GM04503 (cell line): ENCODE measurements around the gene SLC37A2.
"Not testable (repeated sequence)": the region's sequence is repeated elsewhere in the genome, so short reads cannot be mapped to it uniquely, and the experiment has no call there.

ENCODE experiments used
- DNase-seq: peaks from one replicate; pipeline ENCODE4 v3.0.0-alpha.2; 2012; ENCODE audit warnings: low read depth

The SLC37A2 gene

GRCh38 chr11:125062931-125063428 lies at the start of gene SLC37A2:
Gene SLC37A2 (plus strand): TSS chr11:125063305. CDS start chr11:125063368, 63 bp downstream.
- DNase-seq = no peak

- no peak for DNase-seq
Measured at GRCh38 chr11:125016413-125016812, 46.7 kb upstream of the SLC37A2 start.

GRCh38 chr11:125020342-125020741 lies 42.8 kb upstream of the SLC37A2 start:
- no peak for DNase-seq

- DNase-seq = no peak
Measured at GRCh38 chr11:125022551-125022950, 40.6 kb upstream of the SLC37A2 start.

- no peak for DNase-seq
Measured at GRCh38 chr11:125025968-125026367, 37.1 kb upstream of the SLC37A2 start.

- not testable (repeated sequence) for DNase-seq
Measured at GRCh38 chr11:125029431-125029830, 33.7 kb upstream of the SLC37A2 start.

- DNase-seq = peak; percentile 61
Measured at GRCh38 chr11:125036933-125037332, 26.2 kb upstream of the SLC37A2 start.

- no peak for DNase-seq
Measured at GRCh38 chr11:125049164-125049792, 13.8 kb upstream of the SLC37A2 start.

- no peak for DNase-seq
Measured at GRCh38 chr11:125052047-125052446, 11.1 kb upstream of the SLC37A2 start.

- no peak for DNase-seq
Measured at GRCh38 chr11:125053167-125053566, 9.9 kb upstream of the SLC37A2 start.

- no peak for DNase-seq
Measured at GRCh38 chr11:125055107-125055715, 7.9 kb upstream of the SLC37A2 start.

- not testable (repeated sequence) for DNase-seq
Measured at GRCh38 chr11:125056111-125056510, 7.0 kb upstream of the SLC37A2 start.

GRCh38 chr11:125056931-125057692 lies 6.0 kb upstream of the SLC37A2 start:
- no peak for DNase-seq

GRCh38 chr11:125057693-125058016 lies 5.5 kb upstream of the SLC37A2 start:
- DNase-seq = no peak

GRCh38 chr11:125061281-125061680 lies 1.8 kb upstream of the SLC37A2 start:
- DNase-seq = no peak

GRCh38 chr11:125062218-125062930 lies 731 bp upstream of the SLC37A2 start:
- DNase-seq = no peak

- DNase-seq = no peak
Measured at GRCh38 chr11:125063429-125064043, 431 bp downstream of the SLC37A2 start.

GRCh38 chr11:125064070-125064469 lies 965 bp downstream of the SLC37A2 start:
- DNase-seq = no peak

- DNase-seq = no peak
Measured at GRCh38 chr11:125068368-125068767, 5.3 kb downstream of the SLC37A2 start.

GRCh38 chr11:125069008-125069407 lies 5.9 kb downstream of the SLC37A2 start:
- no peak for DNase-seq

GRCh38 chr11:125069796-125070195 lies 6.7 kb downstream of the SLC37A2 start:
- no peak for DNase-seq

- DNase-seq = peak; percentile 12
Measured at GRCh38 chr11:125070699-125071254, 7.7 kb downstream of the SLC37A2 start.
